NCI-H774 (cell line): Measurements from ENCODE around the gene ATXN3L.
A peak's percentile ranks its signal among the peaks of the same experiment; 100 is the strongest.

Source experiments
- DNase-seq: peaks from one replicate; lab custom pipeline; 2025; lab: John Stamatoyannopoulos, UW

Gene ATXN3L

DNA sequence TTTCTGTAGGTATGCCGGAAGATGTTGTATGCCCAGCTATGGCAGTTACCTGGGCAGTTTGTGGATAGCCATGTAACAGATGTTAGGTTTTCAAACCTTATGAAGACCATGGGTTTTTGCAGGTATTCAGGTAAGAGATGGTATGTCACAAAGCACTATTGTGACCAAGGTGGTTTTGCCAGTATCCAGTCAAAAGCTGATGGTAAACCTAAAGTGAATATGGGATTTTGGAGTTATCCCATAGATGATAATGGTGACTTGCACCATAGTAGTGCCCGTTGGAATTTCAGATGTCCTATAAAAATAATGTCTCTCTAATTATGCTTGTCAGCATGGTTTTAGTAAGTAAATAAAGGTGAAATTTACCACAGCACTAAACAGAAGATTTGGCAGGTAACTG lies at the start of gene ATXN3L:
Gene ATXN3L, minus strand, starts transcription at position 101 of the 400 bp plus-strand sequence. CDS start 119 bp downstream, outside the sequence.
- DNase-seq = no peak

DNA sequence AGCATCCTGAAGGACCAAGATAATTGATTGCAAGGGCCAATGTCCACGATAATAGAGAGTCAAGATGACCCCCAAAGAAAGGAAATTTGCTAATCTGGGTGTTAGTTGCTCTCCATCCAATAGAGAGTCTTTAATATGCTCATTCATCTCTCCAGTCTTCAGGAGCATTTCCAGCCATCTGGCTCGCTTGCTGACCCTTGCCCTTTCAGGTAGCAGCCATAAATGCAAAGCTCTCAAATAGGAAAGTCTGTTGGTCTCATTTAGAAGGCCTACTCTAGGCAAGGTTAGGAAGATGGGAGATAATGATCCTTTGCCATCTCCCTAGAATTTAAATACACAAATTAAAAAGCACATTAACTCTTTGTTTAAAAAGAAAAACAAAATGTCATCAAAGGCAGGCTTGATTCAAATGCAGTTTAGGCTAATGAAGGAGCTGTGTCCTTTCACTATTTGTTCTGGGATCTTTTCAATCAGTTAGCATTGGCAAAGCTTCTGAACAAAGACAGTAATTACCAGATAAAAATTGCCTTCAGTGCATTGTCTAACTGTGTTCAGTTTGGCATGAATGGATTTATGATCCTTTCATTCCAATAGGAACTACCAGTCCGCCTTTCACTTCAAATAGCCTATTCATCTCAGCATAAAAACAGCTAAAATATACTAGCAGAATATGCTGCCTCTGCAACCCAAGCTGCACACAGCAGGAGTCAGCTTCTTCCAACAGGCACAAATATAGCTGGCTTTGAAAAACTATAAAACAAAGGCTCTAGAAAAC lies 49.6 kb upstream of the ATXN3L start:
- DNase-seq = peak; percentile 42

DNA sequence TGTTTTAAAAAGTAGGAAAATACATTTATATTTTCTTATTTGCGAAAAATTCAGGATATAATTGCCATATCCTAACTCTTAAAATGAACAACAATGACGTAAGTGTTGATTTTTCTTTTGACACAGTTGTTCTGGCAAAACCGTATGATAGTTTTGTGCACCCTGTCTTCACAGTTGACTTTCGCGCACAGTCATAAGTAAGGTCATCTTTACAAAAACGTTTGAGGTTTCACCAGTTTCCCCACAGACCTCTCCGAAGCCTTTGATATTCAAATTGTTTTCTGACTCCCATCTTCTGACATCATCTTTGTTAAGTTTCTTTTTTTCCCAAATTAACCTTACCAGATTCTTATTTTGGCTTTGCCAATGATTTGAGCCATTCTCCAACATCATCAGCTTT lies 48.1 kb upstream of the ATXN3L start:
- DNase-seq = no peak

DNA sequence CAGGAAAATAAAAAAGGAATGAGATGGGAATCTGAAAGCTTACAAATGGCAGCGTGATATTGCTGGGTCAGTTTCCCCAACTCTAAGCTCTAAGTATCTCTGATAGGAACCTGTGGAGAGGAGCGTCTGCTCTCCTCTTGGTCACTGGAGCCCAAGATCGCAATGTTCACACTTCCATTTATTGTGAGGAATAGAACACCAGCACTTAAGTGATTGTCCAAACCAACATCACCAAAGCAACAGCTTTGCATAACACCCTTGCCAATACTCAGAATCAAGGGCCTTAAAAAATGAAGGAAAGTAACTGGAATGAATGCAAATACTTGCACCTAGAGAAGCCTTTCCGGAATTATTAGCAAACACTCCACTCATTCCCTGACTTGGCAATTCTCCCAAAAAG lies 46.8 kb upstream of the ATXN3L start:
- no peak for DNase-seq

DNA sequence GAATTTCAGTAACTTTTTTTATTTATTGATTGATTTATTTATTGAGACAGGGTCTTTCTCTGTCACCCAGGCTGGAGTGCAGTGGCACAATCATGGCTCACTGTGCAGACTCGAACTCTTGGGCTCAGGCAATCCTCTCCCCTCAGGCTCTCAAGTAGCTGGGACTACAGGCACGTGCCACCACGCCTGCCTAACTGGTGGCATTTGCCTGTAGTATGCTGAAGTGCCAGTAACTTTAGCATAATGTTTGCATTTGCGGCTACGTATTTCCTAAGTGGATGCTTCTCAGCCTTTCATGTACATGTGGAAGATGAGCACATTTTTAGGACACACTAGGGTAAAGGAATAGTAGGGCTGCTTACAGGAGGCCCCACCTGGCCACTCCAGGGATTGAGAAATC lies 45.3 kb upstream of the ATXN3L start:
- no peak for DNase-seq

DNA sequence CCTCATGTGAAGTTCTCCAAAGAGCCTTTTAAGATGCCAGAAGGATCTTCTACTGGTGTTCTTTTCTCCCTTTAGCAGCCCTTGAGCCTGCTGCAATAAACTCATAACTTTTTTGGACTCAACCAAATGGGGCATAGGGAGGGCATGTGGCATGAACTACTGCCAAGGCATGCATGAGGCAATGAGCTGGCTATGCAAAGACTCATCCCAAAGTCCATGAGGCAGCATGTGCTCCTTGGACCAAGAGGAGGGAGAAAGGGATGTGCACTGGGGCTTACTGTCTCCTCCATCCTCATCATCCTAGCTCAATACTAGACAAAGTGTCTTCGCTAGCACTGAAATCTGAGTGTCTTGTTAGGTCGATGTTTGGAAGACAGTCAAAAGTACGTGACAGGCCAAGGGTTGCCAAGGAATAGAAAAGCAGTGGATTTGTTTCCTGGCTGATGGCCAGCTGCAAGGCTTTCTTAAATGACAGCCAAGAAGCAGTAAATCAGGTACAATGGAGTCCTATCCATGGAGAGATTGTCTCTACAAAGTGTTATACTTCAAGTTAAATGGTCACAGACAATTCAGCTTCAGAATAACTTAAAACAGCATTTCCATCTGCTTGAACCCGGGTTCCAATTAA lies 44.5 kb upstream of the ATXN3L start:
- no peak for DNase-seq

DNA sequence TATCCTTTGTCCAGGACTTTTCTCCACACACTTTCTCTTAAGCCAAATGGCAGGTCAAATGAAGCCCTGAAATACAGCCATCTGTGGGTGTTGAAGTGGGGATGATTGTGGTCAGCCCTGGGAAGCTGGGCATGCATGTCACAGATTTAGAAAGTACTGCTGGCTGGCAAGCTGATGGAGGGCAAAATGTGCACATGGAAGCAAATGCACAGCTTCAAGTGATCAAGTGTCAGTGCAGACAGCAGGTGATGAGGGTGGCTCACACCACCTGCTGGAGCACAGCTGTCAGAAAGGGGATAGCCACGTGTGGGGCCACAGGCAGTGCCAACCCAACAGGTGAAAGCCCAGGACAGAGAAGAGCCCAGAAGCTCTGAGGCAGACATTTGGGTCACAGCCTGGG lies 40.3 kb upstream of the ATXN3L start:
- DNase-seq = no peak

DNA sequence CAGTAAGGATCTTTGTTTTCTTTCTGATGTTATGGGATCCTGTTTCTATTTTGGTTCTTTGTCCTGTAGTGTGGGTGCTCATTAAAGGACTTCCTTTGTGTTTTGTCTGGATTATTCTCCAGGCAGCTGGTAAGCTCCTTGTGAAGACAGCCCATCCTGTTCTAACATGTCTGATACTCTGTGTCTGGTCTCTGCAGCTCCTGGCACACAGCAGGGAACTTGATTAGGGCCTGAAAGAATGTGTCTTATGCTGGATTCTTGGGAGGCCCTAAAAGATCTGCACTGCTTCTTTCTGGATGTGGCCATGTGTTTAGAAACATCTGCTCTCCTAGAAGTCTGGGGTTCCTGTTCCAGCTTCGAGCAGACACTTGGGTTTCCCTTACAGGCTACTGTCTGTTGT lies 38.1 kb upstream of the ATXN3L start:
- DNase-seq = no peak

DNA sequence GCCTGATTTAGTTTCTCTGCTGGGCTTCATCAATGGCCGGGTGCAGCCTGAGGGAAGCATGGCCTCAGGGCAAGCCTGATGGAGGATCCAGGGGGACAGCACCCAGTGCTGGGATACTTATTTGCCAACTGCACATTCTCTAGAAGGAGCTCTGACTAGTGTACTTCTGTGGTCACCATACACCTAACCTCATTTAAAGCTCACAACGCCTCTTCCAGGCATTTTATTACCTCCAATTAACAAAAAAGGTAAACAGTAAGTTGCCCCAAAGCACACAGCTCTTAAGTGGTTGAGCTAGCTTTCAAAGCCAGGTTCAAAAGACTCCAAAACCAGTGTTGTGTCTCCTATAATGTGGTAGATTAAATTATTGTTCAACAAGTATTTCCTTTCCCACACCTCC lies 26.8 kb upstream of the ATXN3L start:
- peak; percentile 30 for DNase-seq

DNA sequence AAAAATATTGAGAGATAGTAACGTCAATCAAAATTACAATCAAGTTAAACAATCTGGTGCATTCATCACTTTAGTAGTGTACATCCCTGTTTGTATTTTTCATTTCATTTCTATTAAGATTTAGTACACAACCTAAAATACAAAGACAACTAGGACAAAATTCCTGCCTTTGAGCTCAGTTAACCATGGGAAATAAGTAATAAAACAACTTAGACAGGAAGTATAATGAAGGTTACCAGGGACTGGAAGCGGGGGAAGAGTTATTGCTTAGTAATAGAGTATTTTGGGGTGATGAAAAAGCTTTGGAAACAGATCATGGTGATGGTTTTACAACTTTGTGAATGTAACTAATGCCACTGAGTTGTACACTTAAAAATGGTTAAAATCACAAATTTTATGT lies 25.6 kb upstream of the ATXN3L start:
- no peak for DNase-seq

DNA sequence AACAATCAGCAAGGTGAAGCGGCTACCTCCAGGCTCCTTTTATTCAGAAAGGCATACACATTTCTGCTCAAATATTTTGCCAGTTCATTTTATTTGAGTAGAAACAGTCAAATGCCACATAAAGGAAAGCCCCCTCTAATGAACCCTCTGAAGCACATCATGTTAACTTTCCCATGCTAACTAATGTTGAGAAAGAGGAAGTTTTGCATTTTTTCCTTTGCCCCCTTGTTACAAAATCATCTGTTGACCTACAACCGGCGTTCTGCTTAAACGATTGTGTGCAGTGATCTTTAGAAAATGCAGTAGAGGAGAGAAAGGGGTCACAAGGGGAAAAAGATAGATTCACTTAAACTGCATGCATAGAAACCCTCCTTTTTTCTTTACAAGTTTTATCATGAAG lies 25.2 kb upstream of the ATXN3L start:
- no peak for DNase-seq

DNA sequence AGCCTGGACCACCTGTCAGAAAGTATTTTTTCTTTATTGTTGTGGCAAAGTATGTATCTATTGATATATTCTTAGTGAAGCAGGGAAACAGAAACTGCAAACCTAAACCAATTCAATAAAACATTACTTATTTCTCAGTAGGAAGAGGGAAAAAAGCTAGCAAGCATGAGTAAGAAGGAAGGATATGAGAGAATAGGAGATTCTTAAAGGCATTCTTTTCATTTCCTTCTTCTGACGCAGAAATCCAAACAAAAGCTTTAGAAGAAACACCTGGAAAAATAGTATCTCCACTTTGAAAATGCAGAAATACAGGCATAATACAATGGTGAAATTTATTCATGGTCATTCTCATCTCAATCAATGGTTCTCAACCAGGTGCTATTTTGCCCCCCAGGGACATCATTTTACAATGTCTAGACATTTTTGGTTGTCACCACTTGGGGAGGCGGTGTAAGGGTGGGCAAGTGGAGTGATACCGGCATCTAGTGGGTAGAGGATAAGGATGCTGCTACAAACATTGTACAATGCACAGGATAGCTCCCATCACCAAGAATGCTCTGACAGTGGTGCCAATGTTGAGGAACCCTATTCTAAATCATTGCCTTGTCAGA lies 21.7 kb upstream of the ATXN3L start:
- DNase-seq = no peak

DNA sequence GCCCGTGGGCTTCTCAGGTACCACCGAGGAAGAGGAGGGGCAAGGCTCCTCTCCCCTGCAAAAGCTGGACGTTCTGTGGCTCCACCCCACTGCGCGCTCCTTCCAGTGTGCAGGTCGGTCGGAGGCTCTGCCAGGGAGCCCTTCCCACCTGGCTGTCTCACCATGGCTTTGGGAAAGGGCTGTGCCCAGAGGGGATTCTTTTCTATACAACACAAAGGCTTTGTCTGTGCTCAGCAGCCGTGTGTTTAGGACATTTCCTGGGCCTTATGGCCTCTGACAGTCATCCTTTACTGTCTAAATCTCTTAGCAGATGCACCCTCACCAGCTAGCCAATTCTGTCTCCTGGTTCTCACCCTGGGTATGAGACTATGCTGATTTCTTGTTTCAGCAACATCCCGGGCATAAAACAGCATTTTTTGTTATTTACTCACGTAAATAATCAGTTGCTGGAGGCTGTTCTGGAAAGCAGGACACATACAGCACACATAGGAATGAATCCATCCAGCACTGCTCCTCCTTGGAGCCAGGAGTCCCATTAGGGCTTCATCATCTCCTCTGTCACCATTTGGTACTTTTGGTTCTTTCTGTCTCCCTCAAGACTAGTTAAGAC lies 20.4 kb upstream of the ATXN3L start:
- DNase-seq = no peak

DNA sequence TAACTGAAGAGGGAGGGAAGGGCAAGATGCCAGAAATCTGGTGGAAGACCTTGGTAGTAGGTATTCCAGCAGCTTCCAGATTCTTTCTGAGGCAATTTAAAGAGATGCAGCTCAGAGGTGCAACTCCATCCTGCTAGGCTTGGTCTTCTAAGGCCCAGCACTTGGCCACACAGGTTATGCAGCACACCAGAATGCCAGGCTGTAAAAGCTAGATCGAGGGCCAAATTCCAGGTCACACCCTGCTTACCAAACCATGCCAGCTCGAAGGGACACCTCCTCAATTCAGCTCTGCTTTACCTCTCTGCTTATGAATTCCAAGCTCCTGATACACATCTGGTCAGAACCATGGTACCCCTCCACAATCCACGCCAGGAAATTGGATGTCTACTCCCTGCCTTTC lies 19.8 kb upstream of the ATXN3L start:
- DNase-seq = no peak

DNA sequence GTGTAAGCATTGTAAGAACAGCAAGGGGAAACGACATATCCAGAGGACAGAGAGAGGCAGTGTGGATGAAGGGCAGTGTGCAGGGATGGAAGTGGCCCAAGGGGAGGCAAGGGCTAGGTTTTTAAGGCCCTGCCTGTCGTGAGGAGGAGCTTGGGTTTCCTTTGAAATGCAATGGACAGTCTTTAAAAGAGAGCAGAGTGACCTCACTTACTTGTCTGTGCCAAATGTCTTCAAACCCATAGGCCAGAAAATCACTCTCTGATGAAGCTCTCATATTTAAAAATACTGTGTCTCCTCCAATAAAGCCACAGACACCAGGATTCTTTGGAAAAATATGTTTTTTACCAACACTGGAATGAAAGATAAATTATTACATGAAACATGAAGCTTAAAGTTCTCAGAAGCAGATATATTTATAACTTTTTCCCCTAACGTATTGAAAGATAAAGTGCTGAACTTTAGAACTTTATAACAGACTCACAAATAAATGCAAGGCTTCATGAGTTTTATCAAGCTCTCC lies 19.2 kb upstream of the ATXN3L start:
- no peak for DNase-seq

DNA sequence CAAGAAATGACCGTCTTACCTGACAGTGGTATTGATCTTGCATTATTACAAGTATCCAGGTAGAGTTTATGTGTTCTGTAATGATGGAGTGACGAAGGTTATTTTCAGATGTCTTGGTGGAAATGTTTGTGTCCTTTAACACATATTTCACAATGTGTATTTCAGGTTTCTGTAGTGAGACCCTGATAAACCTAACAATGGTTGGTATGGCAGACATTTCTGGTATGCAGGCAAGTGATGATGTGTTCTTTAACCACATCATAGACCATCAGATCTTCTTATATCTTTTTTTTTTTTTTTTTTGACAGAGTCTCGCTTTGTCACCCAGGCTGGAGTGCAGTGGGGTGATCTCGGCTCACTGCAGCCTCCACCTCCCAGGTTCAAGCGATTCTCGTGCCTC lies 14.6 kb upstream of the ATXN3L start:
- no peak for DNase-seq

DNA sequence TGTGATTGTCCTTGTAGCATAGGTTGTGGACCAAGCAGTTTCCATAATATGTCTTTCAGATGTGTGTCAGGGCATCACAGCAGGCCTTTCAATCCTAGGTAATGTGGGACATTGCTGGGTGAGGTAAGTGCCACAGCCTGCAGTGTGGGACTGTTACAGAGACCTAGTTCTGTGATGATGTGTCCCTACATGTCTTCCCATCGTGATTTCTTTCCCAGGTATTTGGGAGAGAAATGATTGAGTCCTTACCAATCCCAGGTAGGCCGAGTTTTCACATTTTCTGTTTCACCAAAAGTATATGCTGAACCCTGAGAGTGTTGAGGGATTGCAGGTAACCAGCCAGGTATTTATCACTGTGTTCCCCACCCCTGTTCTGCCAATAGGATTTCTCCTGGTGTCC lies 10.6 kb upstream of the ATXN3L start:
- DNase-seq = no peak

DNA sequence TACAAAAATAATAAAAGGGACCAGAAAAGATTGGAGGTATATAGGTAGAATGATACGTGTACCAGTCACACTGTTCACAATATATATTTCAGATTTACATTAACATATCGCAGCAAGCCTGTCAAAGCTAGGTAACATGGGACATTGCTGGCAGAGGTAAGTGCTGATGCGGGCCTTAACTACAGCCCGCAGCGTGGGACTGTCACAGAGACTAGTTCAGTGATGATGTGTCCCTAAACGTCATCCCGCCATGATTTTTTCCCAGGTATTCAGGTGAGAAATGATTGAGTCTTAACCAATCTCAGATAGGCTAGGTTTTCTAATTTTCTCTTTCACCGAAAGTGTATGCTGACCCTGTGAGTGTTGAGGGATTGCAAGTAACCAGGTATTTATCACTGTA lies 7.8 kb upstream of the ATXN3L start:
- no peak for DNase-seq

DNA sequence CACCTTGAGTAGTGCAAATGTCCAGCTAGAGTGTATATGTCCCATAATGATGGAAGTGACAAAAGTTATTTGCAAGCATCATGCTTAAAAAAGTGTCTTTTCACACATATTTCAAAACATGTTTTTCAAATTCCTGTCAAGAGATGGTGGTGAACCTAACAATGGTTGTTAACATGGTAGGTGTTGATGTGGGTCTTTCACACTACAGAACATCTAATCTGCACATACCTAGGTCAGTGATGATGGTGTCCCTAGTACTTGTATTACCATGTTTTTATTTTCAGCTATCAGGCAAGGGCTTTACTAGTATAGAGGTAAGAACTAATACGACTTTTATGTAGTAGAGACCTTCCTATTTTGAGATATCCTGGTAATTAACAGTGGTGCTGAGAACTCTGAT lies 3.4 kb upstream of the ATXN3L start:
- no peak for DNase-seq

DNA sequence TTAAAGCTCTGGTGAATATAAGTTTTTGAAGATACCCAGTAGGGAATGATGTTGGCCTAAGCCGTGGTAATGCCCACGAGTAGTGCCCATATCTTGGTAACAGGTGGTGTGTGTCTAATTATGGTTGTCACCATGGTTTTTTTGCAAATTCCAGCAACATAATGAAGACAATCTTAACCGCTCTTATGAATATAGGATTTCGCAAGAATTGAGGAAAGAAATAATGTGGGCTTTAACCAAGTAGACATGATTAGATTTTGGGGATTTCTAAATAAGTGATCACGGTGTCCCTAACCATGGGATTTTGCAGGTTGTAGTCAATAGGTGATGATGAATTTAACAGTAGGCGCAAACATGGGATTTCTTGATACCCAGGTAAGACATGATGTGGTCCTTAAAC lies 2.5 kb downstream of the ATXN3L start:
- DNase-seq = no peak

DNA sequence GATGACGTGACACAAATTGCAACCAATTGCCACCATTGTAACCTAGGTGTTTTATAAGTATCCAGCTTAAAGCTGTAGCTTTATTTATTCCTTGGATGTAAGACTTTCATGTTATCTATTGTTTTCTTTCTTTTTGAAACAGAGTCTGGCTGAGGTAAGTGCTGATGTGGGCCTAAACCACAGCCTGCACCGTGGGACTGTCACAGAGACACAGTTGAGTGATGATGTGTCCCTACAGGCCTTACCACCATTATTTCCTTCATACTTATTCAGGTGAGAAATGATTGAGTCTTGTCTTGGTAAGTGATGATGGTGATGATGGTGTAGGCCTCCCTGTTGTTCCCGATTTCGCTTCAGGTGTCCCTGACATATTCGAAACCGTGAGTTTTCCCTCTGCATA lies 8.3 kb downstream of the ATXN3L start:
- DNase-seq = no peak

DNA sequence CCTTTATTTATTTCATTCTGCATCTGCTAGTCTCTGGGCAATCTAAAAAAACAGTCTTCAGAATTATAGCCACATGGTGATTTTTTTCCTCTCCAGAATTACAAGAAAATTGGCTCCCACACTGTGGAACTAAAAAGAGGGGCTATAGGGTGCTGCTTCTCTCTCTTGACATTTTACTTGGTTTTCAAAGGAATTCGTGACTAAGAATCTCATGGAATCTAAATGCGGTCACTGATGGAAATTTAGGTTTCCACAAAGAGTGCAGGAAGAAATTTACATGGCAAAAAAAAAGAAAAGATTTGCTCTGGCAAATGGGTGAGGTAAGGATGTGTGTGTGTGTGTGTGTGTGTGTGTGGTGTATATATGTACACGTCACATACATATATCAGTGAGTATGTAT lies 10.2 kb downstream of the ATXN3L start:
- DNase-seq = no peak

DNA sequence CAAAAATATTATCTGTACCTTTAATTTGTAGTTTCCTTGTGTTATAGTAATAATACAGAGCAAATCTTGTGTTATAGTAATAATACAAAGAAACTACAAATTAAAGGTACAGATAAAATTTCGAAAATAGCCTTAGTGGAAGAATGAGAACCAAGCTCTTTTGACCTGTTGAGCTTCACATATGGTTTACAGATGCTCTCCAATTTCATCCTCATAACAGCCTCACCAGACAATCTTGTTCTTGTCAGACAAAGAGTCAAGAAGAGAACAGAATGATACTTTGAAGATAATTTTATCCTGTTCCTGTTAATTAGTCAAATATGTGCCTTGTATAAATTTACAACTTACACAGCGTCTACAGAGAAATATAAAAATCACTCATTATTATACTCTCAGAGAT lies 12.8 kb downstream of the ATXN3L start:
- no peak for DNase-seq
